HG02759 (cell line): ENCODE data around the gene DENND2A.
A peak's percentile ranks its signal among the peaks of the same experiment; 100 is the strongest.
"Not testable (repeated sequence)": the region's sequence is repeated elsewhere in the genome, so short reads cannot be mapped to it uniquely, and the experiment has no call there.

ENCODE experiments used
- ATAC-seq: cut with Tn5 transposase; IDR thresholded peaks from one replicate; pipeline ENCODE4 v1.9.1; 2021; ENCODE audit warnings: mild to moderate bottlenecking, moderate library complexity; ENCODE audit not compliant: unreplicated experiment

The DENND2A gene

GRCh38 chr7:140518370-140519006, 122.1 kb downstream of the DENND2A start:
- no peak for ATAC-seq

- ATAC-seq: peak; percentile 62
These were observed 122.9 kb downstream of the DENND2A start for GRCh38 chr7:140517546-140518369.

GRCh38 chr7:140512317-140513000, 128.2 kb downstream of the DENND2A start:
- ATAC-seq: no peak

GRCh38 chr7:140509789-140510188, 130.8 kb downstream of the DENND2A start:
- no peak for ATAC-seq

- ATAC-seq: not testable (repeated sequence)
These were observed 133.1 kb downstream of the DENND2A start for GRCh38 chr7:140507556-140507955.

GRCh38 chr7:140506788-140507464, 133.7 kb downstream of the DENND2A start:
- ATAC-seq: no peak

- no peak for ATAC-seq
These were observed 138.6 kb downstream of the DENND2A start for GRCh38 chr7:140501966-140502365.

GRCh38 chr7:140497807-140498206, 142.8 kb downstream of the DENND2A start:
- ATAC-seq: not testable (repeated sequence)

- no peak for ATAC-seq
These were observed 143.3 kb downstream of the DENND2A start for GRCh38 chr7:140497241-140497769.

- ATAC-seq: no peak
These were observed 145.0 kb downstream of the DENND2A start for GRCh38 chr7:140495514-140496097.

- no peak for ATAC-seq
These were observed 145.7 kb downstream of the DENND2A start for GRCh38 chr7:140494867-140495266.

GRCh38 chr7:140489026-140489359, 151.6 kb downstream of the DENND2A start:
- ATAC-seq: no peak

GRCh38 chr7:140485500-140486265, 154.9 kb downstream of the DENND2A start:
- ATAC-seq: no peak

- no peak for ATAC-seq
These were observed 155.6 kb downstream of the DENND2A start for GRCh38 chr7:140484951-140485499.

- ATAC-seq: no peak
These were observed 156.1 kb downstream of the DENND2A start for GRCh38 chr7:140484479-140484878.

- no peak for ATAC-seq
These were observed 160.9 kb downstream of the DENND2A start for GRCh38 chr7:140479739-140480084.

- peak; percentile 96 for ATAC-seq
These were observed 161.4 kb downstream of the DENND2A start, which contains the start of gene MKRN1 for GRCh38 chr7:140479062-140479738. MKRN1 (minus strand) TSS chr7:140479505; CDS start chr7:140479344, 161 bp downstream.

- peak; percentile 27 for ATAC-seq
These were observed 162.2 kb downstream of the DENND2A start for GRCh38 chr7:140478246-140479061.
